DOHH2 (cell line): Measurements from ENCODE around the gene LHFPL6.

Experiments used
- H3F3A ChIP-seq: fragments of 200-600 bp; sonication (generic), shearing (Covaris generic); 2 replicates; pipeline ENCODE4 v1.6.0; 2016; ENCODE audit warnings: antibody characterized with exemption, mild to moderate bottlenecking; ENCODE audit not compliant: control insufficient read depth, insufficient read depth
- H3K27ac ChIP-seq: fragments of 200-600 bp; sonication (generic); 2 replicates; pipeline ENCODE4 v1.5.1; 2014; ENCODE audit warnings: low read depth, mild to moderate bottlenecking, low read length, moderate library complexity
- H3K27me3 ChIP-seq: fragments of 200-600 bp; sonication (generic); 2 replicates; pipeline ENCODE4 v1.6.1; 2014; ENCODE audit warnings: mild to moderate bottlenecking, low read length, mixed read lengths; ENCODE audit not compliant: control insufficient read depth
- H3K36me3 ChIP-seq: fragments of 200-600 bp; sonication (generic); 2 replicates; pipeline ENCODE4 v1.6.1; 2014; ENCODE audit warnings: mild to moderate bottlenecking, low read length, moderate library complexity, mixed read lengths; ENCODE audit not compliant: control insufficient read depth
- H3K4me1 ChIP-seq: fragments of 200-600 bp; sonication (generic); 2 replicates; pipeline ENCODE4 v1.6.1; 2014; ENCODE audit warnings: mild to moderate bottlenecking, low read length, mixed read lengths; ENCODE audit not compliant: control insufficient read depth
- H3K4me2 ChIP-seq: fragments of 200-600 bp; sonication (generic); 2 replicates; pipeline ENCODE4 v1.6.0; 2014; ENCODE audit warnings: mild to moderate bottlenecking, low read length, moderate library complexity
- H3K4me3 ChIP-seq: fragments of 200-600 bp; sonication (generic); 2 replicates; pipeline ENCODE4 v1.5.1; 2014; ENCODE audit warnings: mild to moderate bottlenecking, low read length, mixed read lengths
- H3K79me2 ChIP-seq: fragments of 200-600 bp; sonication (generic); 2 replicates; pipeline ENCODE4 v1.6.1; 2014; ENCODE audit warnings: mild to moderate bottlenecking, low read length, mixed read lengths; ENCODE audit not compliant: control insufficient read depth
- H3K9me2 ChIP-seq: fragments of 200-600 bp; sonication (generic); replicated peaks from 2 replicates; pipeline ENCODE4 v1.6.1; 2014; ENCODE audit warnings: mild to moderate bottlenecking, low read length, mixed read lengths; ENCODE audit not compliant: control insufficient read depth
- H3K9me3 ChIP-seq: fragments of 200-600 bp; sonication (generic); 2 replicates; pipeline ENCODE4 v1.6.1; 2014; ENCODE audit warnings: antibody characterized with exemption, low read length, mixed read lengths; ENCODE audit not compliant: control insufficient read depth, insufficient read depth
- H4K20me1 ChIP-seq: fragments of 200-600 bp; sonication (generic); 2 replicates; pipeline ENCODE4 v1.6.0; 2014; ENCODE audit warnings: low read depth, mild to moderate bottlenecking, antibody characterized with exemption, low read length, moderate library complexity; ENCODE audit not compliant: control insufficient read depth, insufficient read depth
- EZH2phosphoT487 ChIP-seq: fragments of 200-600 bp; sonication (generic); IDR thresholded peaks from 2 replicates; pipeline ENCODE4 v1.6.1; 2017; ENCODE audit warnings: borderline replicate concordance, mild to moderate bottlenecking, antibody characterized with exemption, low read length, moderate library complexity, mixed read lengths
- TF ChIP-seq, protein P1 (sequence below): fragments of 200-600 bp; sonication (generic); IDR thresholded peaks from one replicate; pipeline ENCODE4 v1.5.1; 2014; ENCODE audit warnings: antibody characterized with exemption, mild to moderate bottlenecking, low read depth, low read length; ENCODE audit not compliant: poor library complexity, severe bottlenecking

The LHFPL6 gene

GRCh38 chr13:39385154-39385553 lies 217.8 kb downstream of the LHFPL6 start:
- Histone ChIP-seq H3K36me3 (no peaks in the 10 kb centered on the region), H3K27ac (no peak overlapping the region), H3F3A (no peaks in the 10 kb centered on the region), H3K79me2 (peaks cover 10% of the 10 kb centered on the region), H3K4me1 (no peaks in the 10 kb centered on the region), H3K27me3 (no peaks in the 10 kb centered on the region), H3K4me3 (no peak overlapping the region), H3K4me2 (no peak overlapping the region), H3K9me2 (no peaks in the 10 kb centered on the region), H3K9me3 (no peaks in the 10 kb centered on the region), H4K20me1 (no peaks in the 10 kb centered on the region)
- no peak for TF ChIP-seq EZH2phosphoT487
- TF ChIP-seq, protein P1, sequence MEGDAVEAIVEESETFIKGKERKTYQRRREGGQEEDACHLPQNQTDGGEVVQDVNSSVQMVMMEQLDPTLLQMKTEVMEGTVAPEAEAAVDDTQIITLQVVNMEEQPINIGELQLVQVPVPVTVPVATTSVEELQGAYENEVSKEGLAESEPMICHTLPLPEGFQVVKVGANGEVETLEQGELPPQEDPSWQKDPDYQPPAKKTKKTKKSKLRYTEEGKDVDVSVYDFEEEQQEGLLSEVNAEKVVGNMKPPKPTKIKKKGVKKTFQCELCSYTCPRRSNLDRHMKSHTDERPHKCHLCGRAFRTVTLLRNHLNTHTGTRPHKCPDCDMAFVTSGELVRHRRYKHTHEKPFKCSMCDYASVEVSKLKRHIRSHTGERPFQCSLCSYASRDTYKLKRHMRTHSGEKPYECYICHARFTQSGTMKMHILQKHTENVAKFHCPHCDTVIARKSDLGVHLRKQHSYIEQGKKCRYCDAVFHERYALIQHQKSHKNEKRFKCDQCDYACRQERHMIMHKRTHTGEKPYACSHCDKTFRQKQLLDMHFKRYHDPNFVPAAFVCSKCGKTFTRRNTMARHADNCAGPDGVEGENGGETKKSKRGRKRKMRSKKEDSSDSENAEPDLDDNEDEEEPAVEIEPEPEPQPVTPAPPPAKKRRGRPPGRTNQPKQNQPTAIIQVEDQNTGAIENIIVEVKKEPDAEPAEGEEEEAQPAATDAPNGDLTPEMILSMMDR = no peak

DNA sequence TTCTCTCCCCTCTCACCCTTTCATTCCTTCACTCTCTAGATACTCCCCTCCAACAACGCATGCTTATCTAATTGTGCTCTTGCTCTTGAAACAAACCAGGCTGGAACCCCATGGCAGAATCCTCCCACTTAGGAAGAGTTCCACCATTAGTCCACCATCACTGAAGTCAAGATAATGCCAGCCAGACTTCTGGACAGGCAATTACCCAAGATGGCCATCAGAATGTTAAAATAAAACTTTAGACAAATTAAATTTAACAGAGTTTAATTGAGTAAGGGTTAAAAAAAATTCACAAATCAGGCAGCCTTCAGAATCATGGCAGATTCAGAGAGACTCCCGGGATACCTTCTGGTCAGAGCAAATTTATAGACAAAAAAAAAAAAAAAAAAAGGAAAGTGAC lies 221.5 kb downstream of the LHFPL6 start:
- Histone ChIP-seq H3K4me3 (no peak overlapping the region), H3K27ac (no peak overlapping the region), H3K79me2 (no peaks in the 10 kb centered on the region), H3K9me3 (no peaks in the 10 kb centered on the region), H3K4me2 (no peak overlapping the region), H3K36me3 (no peaks in the 10 kb centered on the region), H3F3A (no peaks in the 10 kb centered on the region), H3K4me1 (peaks cover 6% of the 10 kb centered on the region), H3K9me2 (no peaks in the 10 kb centered on the region), H4K20me1 (no peaks in the 10 kb centered on the region), H3K27me3 (no peaks in the 10 kb centered on the region)
- no peak for TF ChIP-seq EZH2phosphoT487
- TF ChIP-seq, protein P1 = no peak

DNA sequence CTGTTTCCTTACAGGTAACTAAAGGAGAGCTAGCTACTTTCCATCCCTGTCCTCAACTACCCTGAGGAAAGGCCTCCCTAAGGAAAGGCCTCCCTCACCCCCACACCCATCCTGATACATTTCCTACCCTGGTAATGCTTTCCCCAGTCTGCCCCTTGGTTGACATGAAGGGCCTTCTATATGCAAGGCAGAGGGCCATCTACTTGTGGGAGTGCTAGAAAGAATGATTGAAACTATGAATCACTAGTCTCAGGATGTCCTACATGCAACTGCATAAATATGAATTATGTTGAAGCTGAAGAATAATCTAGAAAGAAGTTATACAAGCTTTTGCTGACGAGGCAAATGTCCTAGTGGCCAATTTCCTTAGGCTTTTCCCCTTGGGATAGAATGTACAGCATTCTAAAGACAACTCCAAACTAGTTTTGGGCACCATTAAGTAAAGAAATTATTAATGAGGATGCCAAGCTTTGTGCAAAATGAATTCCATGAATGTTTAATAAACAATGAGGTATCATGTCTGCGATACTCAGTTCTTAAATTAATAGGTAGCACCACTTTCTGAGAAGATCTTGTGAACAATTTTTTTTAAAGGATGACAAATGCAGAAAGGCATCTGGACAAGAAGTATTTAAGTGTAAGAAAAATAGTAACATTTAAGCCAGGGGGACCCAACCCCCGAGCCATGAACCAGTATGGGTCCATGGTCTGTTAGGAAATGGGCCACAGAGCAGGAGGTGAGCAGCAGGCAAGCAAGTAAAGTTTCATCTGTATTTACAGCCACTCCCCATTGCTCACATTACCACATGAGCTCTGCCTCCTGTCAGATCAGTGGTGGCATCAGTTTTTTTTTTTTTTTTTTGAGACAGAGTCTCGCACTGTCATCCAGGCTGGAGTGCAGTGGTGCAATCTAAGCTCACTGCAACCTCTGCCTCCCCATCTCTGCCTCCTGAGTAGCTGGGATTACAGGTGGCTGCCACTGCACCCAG lies 223.0 kb downstream of the LHFPL6 start:
- no peak overlapping the region for H3K4me3 ChIP-seq
- H3K79me2 ChIP-seq = no peaks in the 10 kb centered on the region
- TF ChIP-seq, protein P1 = no peak
- TF ChIP-seq EZH2phosphoT487 = no peak
- no peaks in the 10 kb centered on the region for H3F3A ChIP-seq
- H4K20me1 ChIP-seq = no peaks in the 10 kb centered on the region
- no peak overlapping the region for H3K27ac ChIP-seq
- peaks cover 10% of the 10 kb centered on the region for H3K4me1 ChIP-seq
- no peaks in the 10 kb centered on the region for H3K9me2 ChIP-seq
- H3K9me3 ChIP-seq = no peaks in the 10 kb centered on the region
- no peaks in the 10 kb centered on the region for H3K27me3 ChIP-seq
- H3K4me2 ChIP-seq = no peak overlapping the region
- no peaks in the 10 kb centered on the region for H3K36me3 ChIP-seq
